ENCODE measurements around the gene THSD4. TPM values are rescaled to one million over a fixed set of nuclear protein-coding genes. Genes with fewer than 3 reads are reported as not detected.

The THSD4 gene
- total and polyA plus RNA-seq, 2 of the 8 experiments (the other 6 are each of a cell fraction or from before 2014, with no cell fraction given) = 2.5 to 6.2 TPM

GRCh38 chr15:71468715-71469114 is 353.4 kb downstream of the THSD4 start:
- H3K23me2 ChIP-seq (ENCODE audit: low read depth, low read length) = no peaks in the 10 kb centered on the region
- no peak overlapping the region for H3K14ac ChIP-seq (ENCODE audit: insufficient read length)
- no peak overlapping the region for H2BK15ac ChIP-seq (ENCODE audit: low read length)
- FAIRE-seq (no peak), DNase-seq (ENCODE audit: low read depth in 1 of 2, low spot score in 2 of 2) (no peak)
- no peaks in the 10 kb centered on the region for H3K79me1 ChIP-seq (ENCODE audit: low read depth, low read length)
- H3K4me3 ChIP-seq (ENCODE audit: extremely low read depth in 1 of 4, insufficient read depth in 2 of 4, low read depth in 3 of 4, low read length in 4 of 4) = no peak overlapping the region
- H2BK120ac ChIP-seq (replicated peaks; ENCODE audit: low read depth, low read length) = no peak overlapping the region
- H3K9me3 ChIP-seq (ENCODE audit: insufficient read depth in 2 of 2, low read depth in 1 of 2, low read length in 1 of 2) = no peaks in the 10 kb centered on the region
- no peak overlapping the region for H4K8ac ChIP-seq (ENCODE audit: extremely low read depth, insufficient read depth, low read length)
- H3K18ac ChIP-seq (ENCODE audit: extremely low read depth, low read length) = no peak overlapping the region
- H3K4me1 ChIP-seq (replicated peaks in 1 of 4; ENCODE audit: control insufficient read depth in 3 of 4, insufficient read depth in 4 of 4, low read length in 3 of 4) = peaks cover 2 to 5% (median 2%) of the 10 kb centered on the region in 4 experiments; a peak in 5 of 7 replicates
- H4K91ac ChIP-seq (replicated peaks; ENCODE audit: insufficient read length, low read length) = no peak overlapping the region
- no peak overlapping the region for H3K9ac ChIP-seq (replicated peaks in 1 of 4; ENCODE audit: extremely low read depth in 1 of 4, low read depth in 3 of 4, low read length in 3 of 4)
- H3K36me3 ChIP-seq (ENCODE audit: control insufficient read depth in 2 of 4, insufficient read depth in 4 of 4, low read length in 3 of 4) = no peaks in the 10 kb centered on the region
- no peaks in the 10 kb centered on the region for H4K20me1 ChIP-seq (replicated peaks in 1 of 2; ENCODE audit: control insufficient read depth in 1 of 2, insufficient read depth in 2 of 2, low read length in 2 of 2)
- H2BK5ac ChIP-seq (ENCODE audit: low read depth, low read length) = no peak overlapping the region
- H2BK12ac ChIP-seq (ENCODE audit: low read depth, low read length) = no peak overlapping the region
- H2BK20ac ChIP-seq (ENCODE audit: low read length) = no peak overlapping the region
- TF ChIP-seq TAF1 (IDR thresholded peaks at IDR 0.05; ENCODE audit: low read depth, low read length) (no peak), SIX5 (IDR thresholded peaks at IDR 0.05; ENCODE audit: low read depth, low read length) (peak; percentile 39), GTF2F1 (IDR thresholded peaks at IDR 0.05; ENCODE audit: borderline replicate concordance, low read depth, low read length) (no peak), PHF8 (conservative IDR thresholded peaks at IDR 0.05; ENCODE audit: low read depth, low read length) (no peak), TBP (IDR thresholded peaks at IDR 0.05; ENCODE audit: low read depth, low read length) (no peak), SAP30 (IDR thresholded peaks at IDR 0.05; ENCODE audit: insufficient read depth, insufficient replicate concordance, low read length) (no peak)
- TF ChIP-seq, protein P1, sequence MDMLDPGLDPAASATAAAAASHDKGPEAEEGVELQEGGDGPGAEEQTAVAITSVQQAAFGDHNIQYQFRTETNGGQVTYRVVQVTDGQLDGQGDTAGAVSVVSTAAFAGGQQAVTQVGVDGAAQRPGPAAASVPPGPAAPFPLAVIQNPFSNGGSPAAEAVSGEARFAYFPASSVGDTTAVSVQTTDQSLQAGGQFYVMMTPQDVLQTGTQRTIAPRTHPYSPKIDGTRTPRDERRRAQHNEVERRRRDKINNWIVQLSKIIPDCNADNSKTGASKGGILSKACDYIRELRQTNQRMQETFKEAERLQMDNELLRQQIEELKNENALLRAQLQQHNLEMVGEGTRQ (IDR thresholded peaks at IDR 0.05; ENCODE audit: low read length) = peak; percentile 50; the same call in 1 of the 2 replicates
- no peak overlapping the region for H2AFZ ChIP-seq (ENCODE audit: low read length)
- POLR2A ChIA-PET (ENCODE audit: partially characterized antibody) = no interaction called here
- CTCF ChIA-PET (ENCODE audit: partially characterized antibody) = interaction anchor here (0.7 to 3.7 kb wide), 10 partner anchors 8 to 401 kb away, joined by 3 to 21 read pairs (median 4); no protein-coding TSS in a partner anchor
- no peak overlapping the region for H3K56ac ChIP-seq (replicated peaks; ENCODE audit: insufficient read length, low read depth, low read length)
- no peak overlapping the region for H3K23ac ChIP-seq (ENCODE audit: insufficient read length)
- no peak overlapping the region for H2AK5ac ChIP-seq (ENCODE audit: low read depth, low read length)
- H3K4ac ChIP-seq (replicated peaks; ENCODE audit: insufficient read length, low read depth, low read length) = no peak overlapping the region
- no peak overlapping the region for H3K27ac ChIP-seq (ENCODE audit: low read depth, low read length)
- H3K79me2 ChIP-seq (ENCODE audit: control insufficient read depth in 1 of 2, insufficient read depth in 2 of 2, low read length in 2 of 2) = no peaks in the 10 kb centered on the region
- no peak overlapping the region for H4K5ac ChIP-seq (ENCODE audit: insufficient read length, low read depth, low read length)
- no peaks in the 10 kb centered on the region for H3K27me3 ChIP-seq (replicated peaks in 1 of 4; ENCODE audit: control insufficient read depth in 3 of 4, extremely low read depth in 1 of 4, insufficient read depth in 3 of 4, low read length in 3 of 4)
- WGBS, 2 experiments (ENCODE audit: extremely low coverage in 1 of 2, insufficient coverage in 1 of 2, insufficient read length in 1 of 2, insufficient replicate concordance in 2 of 2, low coverage in 1 of 2, low lambda C conversion rate in 2 of 2, missing lambda C conversion rate in 1 of 2) = 100% methylated on average over 1 of the region's 1 CpG; no CpG with 5 or more reads in 1 of the 2 experiments
- no peak overlapping the region for H3K4me2 ChIP-seq (ENCODE audit: insufficient read depth in 1 of 2, low read depth in 2 of 2, low read length in 2 of 2)

Measured in H1 (cell line).